ENCODE measurements around the gene S1PR4.
"Not testable (repeated sequence)": the region's sequence is repeated elsewhere in the genome, so short reads cannot be mapped to it uniquely, and the experiment has no call there.

S1PR4 gene

DNA sequence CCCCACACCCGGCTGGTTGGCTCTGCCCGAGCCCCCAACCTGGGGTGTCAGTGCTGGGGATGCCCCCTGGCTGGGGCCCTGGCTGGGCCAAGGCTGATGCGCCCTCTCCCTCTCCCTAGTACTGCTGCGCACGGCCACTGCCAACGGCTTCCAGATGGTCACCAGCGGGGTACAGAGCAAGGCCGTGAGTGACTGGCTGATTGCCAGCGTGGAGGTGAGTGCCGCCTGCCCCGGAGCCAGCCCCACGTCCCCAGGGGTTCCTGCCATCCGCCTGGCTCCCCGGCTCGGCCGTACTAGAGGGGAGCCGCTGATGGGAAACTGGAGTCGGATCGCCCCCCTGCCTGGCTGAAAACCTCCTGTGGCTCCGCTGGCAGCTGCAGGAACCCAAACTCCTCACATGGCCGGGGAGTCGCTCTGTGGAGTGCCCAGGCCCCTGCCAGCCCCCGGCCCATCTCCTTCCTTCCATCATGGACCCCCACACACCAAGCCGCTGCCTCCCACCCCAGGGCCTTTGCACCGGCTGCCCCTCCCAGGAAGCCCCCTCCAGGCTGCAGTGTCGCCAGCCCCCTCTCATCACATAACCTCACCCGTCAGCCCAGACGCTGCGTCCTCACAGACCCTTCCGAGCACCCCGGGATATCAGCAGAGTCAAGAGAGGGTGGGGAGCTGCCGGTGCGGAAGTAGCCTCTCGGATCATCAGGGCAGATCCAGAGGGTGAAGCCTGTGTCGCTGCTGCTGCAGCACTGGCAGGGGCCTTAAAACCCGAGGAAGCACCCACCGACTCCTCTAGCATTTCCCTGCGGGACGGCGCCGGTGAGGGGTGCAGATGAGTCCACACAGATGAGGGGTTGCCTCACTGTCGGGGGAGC is 17.7 kb downstream of the S1PR4 start:
- no peak for DNase-seq (ENCODE audit: low spot score)

DNA sequence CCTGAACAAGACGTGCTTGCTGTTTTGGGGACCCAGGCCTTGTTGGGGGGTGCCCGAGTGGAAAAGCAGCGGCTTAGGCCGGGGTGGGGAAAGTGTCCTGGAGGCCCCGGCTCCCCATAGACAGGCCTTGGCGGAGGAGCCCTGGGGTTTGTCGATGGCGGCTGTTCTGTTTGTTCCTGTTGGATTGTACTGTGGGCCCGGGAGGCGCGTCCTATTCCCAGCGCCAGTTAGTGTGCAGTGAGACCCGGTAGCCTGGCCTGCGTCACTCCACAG is 18.3 kb downstream of the S1PR4 start:
- no peak for DNase-seq (ENCODE audit: low spot score)

DNA sequence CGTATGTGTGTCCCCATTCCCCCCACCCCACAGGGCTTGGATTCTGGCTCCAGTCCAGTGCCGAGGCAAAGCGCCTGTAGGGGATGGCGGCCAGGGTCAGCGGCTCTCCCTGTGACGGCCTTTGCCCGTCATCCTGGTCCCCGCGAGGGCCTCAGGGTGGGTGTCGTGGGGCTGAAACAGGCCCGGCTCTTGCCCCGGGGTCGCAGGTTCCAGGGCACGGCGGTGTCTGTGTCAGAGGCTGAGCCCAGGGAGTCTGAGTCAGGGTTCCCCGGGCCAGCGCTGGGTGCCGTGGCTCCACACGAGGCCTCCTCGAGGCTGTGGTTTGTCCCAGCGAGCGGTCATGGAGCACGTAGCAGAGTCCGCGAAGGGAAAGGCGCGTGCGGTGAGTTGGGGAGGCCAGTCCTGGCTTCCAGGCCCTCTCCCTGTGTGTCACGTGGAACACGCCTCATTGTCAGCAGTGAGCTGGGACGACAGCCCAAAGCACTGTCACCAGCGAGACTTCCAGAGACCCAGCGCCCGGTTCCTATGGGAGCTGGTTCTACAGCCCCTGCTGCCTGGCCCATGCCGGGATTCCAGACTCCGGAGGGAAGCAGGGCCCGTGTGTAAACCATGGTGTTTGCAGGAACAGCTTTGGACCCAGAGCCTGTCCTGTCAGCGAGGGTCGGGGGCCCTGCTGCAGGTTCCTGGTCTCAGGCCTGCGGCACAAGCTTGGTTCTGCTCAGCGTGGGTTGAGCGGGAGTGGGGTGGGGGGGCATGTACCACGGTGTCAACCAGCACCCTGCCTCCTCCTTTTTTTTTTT is 20.5 kb downstream of the S1PR4 start:
- DNase-seq (ENCODE audit: low spot score), result no peak

GRCh38 chr19:3201072-3201700 is 22.6 kb downstream of the S1PR4 start:
- no peak for DNase-seq (ENCODE audit: low spot score)

DNA sequence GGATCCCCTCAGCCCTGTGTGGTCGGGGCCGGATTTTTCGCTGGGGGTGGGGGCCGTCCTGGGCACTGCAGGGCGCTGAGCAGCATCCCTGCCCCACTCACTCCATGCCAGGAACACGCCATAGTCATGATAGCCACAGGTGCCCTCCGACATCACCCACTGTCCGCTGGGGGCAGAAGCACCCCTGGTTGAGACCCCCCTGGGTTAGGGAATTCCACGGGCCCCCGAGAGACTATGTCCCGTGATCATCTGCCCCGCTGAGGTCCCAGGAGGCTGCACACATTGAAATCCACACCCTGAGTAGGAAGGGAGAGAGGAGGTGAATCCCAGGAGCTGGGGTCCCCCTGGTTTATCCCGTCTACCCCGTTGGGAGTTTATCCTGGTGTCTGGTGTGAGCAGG is 23.3 kb downstream of the S1PR4 start:
- no peak for DNase-seq (ENCODE audit: low spot score)

DNA sequence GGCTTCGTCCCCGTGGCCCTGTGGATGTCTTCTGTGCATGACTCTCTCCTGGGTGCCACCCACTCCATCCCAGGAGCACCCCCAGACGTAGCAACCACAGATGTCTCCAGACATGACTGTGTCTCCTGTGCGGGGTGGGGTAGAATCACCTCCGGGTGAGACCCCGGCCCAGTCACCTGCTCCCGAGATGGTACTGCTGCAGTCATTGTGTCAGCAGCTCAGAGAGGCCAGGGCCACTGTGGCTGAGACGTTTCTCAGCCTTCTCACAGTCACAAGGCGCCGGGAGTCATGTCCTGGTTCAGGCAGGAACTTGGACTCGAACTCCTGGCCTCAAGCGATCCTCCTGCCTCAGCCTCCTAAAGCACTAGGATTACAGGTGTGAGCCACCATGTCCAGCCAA is 23.8 kb downstream of the S1PR4 start:
- DNase-seq (ENCODE audit: low spot score), result no peak

DNA sequence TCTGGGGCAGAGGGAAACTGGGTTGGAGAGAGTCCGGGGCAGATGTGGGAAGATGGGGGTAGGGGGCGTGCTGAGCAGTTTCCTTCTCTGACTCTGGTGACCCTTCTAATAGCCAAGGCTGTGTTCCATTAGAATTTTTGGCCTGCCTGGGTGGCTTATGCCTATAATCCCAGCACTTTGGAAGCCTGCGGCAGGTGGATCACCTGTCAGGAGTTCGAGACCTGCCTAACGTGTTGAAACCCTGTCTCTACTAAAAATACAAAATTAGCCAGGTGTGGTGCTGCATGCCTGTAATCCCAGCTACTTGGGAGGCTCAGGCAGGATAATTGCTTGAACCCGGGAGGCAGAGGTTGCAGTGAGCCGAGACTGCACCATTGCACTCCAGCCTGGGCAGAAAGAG is 24.3 kb downstream of the S1PR4 start:
- DNase-seq (ENCODE audit: low spot score), result not testable (repeated sequence)

GRCh38 chr19:3203805-3204645 is 25.5 kb downstream of the S1PR4 start:
- no peak for DNase-seq (ENCODE audit: low spot score)

DNA sequence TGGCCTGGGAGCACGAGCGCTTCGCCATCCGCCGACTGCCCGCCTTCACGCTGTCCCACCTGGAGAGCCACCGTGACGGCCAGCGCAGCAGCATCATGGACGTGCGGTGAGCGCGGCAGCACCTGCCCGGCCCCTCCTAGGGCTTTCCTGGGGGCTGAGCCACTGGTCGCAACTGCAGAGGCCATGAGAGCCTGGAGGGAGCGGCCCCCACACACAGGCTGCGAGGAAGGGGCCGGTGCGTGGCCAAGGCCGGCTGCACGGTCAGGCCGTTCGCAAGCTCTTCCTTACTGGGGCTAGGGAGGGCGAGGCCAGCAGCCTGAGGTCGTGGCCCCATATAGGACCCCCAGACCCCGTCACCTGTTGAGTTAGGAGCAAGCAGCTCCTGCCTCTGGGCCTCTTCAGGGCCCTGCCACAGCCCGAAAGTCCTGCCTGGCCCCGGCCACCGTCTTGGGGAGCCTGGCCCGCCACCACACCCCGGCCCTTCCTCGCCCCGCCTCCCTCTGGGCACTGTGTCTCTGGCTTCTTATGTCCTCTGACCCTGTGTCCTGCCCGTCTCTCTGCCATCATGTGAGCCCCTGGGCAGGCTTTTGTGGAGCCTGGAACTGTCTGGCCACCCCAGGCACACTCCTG is 26.2 kb downstream of the S1PR4 start:
- no peak for DNase-seq (ENCODE audit: low spot score)

- no peak for DNase-seq (ENCODE audit: low spot score)
These were observed 27.8 kb downstream of the S1PR4 start for GRCh38 chr19:3206216-3206953.

GRCh38 chr19:3207461-3208242 is 29.1 kb downstream of the S1PR4 start:
- no peak for DNase-seq (ENCODE audit: low spot score)

GRCh38 chr19:3208317-3209207 is 30.0 kb downstream of the S1PR4 start:
- no peak for DNase-seq (ENCODE audit: low spot score)

DNA sequence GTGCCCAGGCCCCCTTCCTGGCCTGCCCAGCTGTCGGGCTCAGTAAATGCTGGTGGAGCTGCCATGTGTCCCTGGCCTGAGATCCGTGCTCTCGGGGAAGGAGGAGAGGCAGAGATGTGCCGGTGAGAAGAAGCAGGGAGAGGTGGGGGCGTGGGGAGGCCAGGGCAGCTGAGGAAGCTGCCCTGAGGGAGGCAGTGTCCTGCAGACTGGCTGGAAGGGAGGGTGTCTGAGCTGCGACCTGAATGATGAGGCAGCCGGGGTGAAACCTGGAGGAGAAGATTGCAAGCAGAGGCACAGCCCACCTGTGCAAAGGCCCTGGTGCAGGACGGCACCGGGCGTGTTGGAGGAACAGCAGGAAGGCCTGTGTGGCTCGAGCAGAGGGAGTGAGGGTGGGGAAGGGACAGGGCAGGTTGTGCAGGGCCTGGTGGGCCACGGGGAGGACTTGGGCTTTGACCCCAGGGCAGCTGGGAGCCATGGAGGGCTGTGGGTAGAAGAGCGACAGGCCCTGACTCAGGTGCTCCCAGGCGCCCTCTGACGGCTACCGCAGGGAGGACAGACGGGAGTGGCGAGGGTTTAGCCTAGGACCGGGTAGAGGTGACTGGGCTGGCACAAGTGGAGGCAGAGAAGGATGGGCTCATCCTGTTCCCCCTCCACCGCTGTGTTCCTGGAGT is 31.9 kb downstream of the S1PR4 start:
- peak; percentile 41 for DNase-seq (ENCODE audit: low spot score)

GRCh38 chr19:3211191-3211590 is 32.6 kb downstream of the S1PR4 start:
- DNase-seq (ENCODE audit: low spot score), result no peak

DNA sequence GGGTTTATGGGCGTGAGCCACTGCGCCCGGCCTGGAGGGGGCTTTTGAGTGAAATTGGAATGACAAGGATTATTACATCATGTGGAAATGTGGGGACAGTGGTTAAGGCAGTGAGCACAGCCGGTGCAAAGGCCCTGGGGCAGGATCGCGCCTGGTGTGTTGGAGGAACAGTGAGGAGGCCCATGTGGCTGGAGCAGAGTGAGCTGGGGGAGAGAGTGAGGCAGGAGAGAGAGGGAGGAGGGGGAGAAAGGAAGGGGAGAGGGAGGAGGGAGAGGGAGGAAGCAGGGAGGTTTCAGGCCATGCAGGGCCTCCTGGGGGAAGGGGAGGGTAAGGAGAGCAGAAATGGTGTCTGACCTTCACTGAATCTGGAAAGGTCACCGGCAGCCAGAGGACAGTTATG is 34.6 kb downstream of the S1PR4 start:
- DNase-seq (ENCODE audit: low spot score), result no peak

GRCh38 chr19:3216874-3217273 is 38.3 kb downstream of the S1PR4 start:
- no peak for DNase-seq (ENCODE audit: low spot score)

- no peak for DNase-seq (ENCODE audit: low spot score)
These were observed 42.0 kb downstream of the S1PR4 start for GRCh38 chr19:3220576-3220975.

- DNase-seq (ENCODE audit: low spot score), result not testable (repeated sequence)
These were observed 43.0 kb downstream of the S1PR4 start for GRCh38 chr19:3221576-3221975.

DNA sequence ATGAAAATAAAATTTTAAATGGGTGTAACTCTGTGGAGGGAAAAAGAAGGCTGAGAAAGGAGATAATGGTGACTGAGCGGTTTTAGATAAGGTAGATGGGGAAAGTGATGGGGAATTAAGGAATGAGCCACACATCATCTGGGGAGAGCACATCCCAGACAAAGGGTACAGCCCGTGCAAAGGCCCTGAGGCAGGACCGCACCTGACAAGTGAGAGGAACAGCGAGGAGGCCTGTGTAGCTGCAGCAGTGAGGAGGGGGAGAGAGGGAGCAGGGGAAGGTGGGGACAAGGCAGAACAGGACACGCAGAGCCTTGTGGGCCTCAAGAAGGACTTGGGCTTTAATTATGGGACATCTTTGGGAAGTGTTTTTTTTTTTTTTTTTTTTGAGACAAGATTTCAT is 44.1 kb downstream of the S1PR4 start:
- no peak for DNase-seq (ENCODE audit: low spot score)

Data from LoVo (cell line).